Stimulated activated CD4-positive, alpha-beta T cell treated with anti-CD3 and anti-CD28 coated beads, TNF-alpha, amount 100 ng/mL, for 4 hours (primary cell): ENCODE measurements around the gene RDH16.

Source experiments
- DNase-seq, 3 experiments: peaks; one replicate each; pipeline ENCODE4 v3.0.0-alpha.2; 2020; ENCODE audit warnings: low read depth in 3 of 3

RDH16 gene, protein sequence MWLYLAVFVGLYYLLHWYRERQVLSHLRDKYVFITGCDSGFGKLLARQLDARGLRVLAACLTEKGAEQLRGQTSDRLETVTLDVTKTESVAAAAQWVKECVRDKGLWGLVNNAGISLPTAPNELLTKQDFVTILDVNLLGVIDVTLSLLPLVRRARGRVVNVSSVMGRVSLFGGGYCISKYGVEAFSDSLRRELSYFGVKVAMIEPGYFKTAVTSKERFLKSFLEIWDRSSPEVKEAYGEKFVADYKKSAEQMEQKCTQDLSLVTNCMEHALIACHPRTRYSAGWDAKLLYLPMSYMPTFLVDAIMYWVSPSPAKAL

DNA sequence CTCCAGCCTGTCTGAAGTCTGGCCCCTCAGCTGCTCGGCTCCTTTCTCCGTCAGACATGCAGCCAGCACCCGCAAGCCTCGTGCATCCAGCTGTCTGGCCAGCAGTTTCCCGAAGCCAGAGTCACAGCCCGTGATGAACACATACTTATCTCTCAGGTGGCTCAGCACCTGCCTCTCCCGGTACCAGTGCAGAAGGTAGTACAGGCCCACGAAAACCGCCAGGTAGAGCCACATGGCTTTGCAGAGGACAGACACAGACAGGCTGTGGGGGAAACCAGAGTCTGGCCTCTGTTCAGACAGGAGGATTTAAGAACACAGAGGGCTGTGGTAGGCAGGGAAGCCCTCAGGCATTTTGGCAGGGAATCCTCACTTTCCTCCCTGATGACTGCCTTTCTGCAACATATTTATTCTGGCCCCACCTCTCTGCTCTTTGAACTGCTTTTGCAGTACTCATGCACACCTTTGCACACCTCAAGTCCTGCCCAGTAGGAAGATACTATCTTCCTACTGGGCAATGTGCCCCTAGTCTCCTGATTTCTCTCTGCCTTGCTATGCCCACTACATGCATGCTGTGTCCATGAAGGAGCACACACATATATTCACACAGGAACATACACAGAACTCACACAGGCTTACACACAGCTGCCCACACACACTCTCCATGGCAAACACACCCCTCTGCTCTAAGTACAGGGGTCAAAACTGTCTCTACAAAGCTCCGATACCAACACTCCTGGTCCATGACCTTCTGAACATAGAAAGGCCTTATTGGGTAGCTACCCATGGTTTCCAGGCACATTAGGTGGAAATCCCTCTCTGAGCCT, at the start of gene RDH16:
TSS of gene RDH16 (minus strand) at position 380 of the 824 bp plus-strand sequence. CDS start at position 234, 146 bp downstream.
- DNase-seq: no peak

DNA sequence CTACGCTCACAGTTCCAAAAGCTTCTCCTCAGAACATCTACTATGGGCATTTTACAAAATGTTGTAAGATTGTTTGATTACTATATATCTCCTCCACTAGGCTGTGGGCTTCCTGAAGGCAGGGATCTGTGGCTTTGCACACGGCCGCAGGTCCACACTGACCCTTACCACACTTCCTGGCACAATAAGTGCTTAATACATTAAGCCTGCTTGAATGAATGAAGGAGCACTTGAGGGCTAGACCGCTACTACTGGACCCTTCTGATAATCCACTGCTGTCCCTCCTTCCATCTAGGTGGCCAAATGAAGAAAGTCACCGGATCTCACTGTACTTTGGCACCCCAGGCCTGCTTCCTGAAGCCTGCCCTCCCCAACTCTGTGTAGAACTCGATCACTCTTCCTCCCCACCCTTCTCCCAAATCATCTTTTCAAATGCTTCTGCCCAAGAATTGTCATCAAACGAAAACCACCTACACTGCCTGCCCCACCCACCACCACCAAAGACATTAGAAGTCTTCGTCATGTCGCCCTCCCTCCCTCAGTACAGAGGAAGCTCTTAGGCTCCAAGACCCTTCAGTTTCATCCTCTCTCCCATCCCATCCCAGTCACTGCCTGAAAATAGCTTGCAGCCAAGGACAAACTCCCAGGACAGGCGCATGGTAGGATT, 49.5 kb upstream of the RDH16 start:
- no peak for DNase-seq

DNA sequence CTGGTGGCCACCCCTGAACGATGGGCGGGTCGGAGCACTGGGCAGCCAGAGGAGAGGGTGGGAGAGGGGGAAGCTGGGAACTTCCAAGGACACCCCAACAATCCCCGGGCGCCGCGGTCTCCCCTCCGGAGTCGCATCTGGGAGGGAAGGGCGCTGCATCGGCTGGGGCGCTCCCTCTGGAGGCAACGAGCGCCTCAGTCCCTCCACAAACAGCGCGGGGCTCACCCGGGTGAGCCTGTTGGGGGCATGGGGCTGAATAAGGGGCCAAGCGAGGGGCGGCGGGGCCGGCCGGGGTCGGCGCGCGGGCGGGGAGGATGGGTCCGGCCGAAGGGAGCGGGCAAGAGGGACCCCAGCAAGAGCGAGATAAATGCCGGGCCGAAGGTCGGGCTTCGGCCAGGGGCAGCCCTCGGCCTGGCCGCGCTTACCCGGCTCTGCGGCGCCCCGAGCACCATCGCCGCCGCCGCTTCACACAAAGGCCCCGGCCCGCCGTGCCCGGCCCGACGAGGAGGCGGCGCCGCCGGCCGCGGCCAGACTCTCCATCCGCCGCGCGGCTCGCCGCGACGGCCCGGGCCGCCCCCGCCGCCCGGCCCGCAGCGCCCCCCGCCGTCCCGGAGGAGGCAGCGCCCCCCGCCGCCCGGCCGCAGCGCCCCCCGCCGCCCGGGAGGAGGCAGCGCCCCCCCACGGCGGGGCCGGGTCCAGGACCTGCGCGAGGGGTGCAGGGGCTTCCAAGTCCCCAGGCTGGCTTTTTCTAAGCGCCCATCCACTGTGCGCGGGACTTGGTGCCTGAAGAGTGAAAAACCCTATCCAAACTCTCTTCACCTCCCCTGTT, 48.8 kb upstream of the RDH16 start, which contains the start of gene ZBTB39:
TSS of gene ZBTB39 (minus strand) at position 567 of the 829 bp plus-strand sequence. CDS start 1,629 bp downstream, outside the sequence.
- DNase-seq: peak in 2 of 3 experiments; percentile 30 to 52

DNA sequence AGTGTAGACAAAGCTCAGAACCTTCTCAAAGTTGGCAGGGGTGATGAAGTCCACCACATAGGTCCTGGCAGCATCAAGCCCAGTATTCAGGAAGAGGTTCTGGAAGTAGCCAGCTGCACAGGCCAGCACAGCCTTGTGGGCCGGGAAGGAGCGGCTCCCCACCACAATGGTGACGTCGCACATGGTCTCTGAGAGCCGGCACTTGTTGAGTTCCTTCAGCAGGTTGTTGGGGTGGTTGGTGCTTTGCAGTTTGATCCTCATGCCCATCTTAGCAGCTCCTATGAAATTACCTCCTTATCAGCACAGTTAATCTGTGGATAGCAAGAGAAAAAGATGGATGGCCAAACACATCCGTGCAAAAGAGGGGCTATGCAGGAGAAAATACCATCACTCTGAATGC, 47.2 kb upstream of the RDH16 start:
- no peak for DNase-seq

DNA sequence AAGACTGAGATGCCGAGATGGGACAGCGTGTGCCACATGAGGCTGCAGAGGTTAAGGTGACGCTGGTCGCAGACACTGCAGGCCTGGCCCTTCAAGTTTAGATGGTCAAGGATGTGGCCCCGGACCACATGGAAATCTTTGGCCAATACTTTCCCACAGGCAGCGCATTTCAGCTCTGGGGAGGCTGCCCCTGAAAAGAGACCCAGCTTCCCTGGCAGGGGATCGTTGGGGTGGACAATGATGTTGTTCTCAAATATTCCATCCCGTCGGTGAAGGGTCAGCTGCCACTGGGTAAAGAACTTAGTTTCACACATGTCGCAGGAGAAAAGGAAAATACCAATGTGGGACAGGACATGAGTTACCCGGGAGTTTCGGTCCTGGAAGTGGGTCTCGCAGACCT, 46.0 kb upstream of the RDH16 start:
- DNase-seq: no peak

DNA sequence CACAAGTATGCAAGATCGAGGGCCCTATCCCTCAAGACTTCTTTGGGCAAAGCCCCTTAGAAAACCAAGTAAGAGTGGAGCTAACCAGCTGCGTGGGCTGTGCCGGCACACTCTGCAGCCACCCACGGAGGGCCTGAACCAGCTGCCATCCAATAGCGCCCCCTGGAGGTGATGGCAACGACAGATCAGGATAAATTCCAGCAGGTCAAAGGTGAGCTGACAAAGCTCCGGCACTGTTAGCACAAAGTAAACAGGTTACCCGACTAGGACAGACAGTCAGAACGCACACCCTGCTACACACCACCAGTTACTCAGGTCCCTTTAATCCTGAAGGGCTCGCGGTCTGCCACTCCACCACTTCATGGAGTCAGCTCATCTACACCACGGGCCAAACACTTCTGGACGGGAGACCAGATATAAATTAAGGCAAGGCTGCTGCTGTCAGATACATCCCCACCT, 44.1 kb upstream of the RDH16 start:
- DNase-seq: peak; percentile 51 to 77 (median 67)

DNA sequence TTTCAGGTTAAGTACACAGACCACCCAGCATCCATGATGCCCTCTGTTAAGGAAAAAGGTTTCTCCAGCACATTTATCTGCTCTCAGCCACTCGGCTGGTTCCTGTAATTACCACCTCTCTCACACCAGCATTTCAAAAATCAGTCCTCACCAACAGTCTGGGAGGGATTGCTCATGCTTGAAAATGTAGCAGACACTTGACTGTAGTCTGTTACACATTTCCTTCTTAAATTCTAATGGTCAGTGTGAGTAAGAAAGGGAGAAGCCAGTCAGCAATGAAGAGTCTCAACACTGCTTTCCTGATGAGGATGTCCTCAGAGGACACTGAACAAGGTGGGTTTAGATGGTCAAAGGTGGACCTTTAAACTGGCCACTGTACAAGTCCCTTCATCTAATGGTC, 43.0 kb upstream of the RDH16 start:
- DNase-seq: no peak

DNA sequence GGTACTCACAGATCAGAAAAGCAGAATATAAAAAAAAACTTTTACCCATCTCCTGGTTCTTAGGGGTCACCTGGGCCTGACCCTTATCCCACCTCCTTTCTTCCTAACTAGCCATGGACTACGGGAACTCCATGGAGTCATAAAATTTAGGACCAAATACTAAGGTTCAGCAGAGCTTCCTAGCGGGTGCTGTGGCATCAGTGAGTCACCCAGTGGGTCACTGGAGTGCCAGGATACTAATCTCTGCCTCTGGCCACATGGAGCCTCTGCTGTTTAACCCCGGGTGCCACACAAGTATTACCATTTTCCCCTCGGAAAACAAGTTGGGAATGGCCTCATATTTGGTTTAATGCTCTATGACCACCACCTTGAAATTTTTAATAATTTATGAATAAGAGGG, 42.0 kb upstream of the RDH16 start:
- no peak for DNase-seq

DNA sequence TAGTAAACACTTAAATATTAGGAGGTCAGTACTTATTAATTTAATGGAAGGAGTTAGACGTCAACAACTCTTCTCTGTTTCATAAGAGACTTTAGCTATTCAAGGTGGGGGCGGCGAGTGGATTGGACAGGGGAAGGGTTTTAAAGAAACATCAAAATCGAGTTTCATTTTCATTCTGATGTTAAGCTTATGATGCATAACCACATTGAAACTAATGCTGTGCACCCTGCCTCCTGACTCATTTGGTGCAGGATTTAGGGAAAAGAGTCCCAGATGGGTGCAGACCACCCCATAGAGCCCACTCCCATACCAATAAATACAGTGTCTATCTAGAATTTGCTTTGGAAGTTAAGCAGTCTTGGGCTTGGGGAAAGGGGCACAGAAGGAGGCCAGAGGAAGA, 41.6 kb upstream of the RDH16 start:
- no peak for DNase-seq

DNA sequence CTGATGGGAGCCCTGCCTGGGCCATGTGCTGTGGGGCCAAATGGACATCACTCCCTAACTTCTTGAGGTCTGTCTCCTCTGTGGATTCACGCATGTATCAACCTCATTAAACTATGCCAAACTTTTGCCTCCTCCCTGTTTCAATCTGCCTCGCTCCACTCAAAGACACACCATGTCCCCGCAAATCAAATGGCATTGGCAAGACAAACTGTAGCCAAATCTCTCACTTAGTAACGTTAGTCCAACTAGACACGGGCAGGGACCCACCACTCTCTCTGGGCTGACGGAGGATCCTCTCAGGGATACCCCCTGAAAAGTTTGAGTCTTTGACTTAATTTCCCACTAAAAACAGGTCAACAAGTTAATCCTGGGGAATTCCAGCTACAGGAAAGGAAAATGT, 40.9 kb upstream of the RDH16 start:
- DNase-seq: no peak

DNA sequence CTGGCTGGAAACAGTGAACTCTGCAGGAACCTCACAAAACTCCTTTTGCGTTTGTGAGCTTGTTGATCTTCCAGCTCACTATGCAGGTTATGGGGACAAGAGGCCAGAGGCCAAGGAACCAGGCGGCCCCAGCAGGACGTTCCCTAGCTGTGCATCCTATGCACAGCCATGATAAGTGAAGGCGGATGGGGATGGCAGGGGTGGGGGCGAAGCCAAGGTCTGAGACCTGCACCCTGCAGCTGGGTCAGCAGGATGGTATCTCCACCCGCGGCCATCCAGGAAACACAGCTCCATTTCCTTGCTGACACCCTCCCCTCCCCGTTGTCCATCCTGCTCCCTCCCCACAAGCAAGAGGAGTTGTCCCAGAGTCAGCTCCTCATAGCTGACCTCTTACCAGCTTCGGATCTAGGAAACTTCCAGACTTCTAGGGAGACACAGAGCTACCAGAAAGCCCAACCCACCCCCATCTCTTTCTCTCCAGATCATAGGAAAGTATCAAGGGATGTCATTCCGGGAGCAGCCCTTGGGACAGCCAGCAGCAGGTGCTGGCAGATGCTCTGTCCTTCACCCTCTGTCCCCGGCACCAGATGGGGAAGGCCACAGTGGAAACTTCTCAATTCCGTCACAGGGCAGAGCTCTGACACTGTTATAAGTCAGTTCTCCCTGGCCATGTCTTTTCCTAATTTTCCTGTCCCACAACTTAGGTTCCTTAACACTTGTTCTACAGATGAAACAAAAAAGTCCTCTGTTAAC, 39.6 kb upstream of the RDH16 start:
- no peak for DNase-seq

DNA sequence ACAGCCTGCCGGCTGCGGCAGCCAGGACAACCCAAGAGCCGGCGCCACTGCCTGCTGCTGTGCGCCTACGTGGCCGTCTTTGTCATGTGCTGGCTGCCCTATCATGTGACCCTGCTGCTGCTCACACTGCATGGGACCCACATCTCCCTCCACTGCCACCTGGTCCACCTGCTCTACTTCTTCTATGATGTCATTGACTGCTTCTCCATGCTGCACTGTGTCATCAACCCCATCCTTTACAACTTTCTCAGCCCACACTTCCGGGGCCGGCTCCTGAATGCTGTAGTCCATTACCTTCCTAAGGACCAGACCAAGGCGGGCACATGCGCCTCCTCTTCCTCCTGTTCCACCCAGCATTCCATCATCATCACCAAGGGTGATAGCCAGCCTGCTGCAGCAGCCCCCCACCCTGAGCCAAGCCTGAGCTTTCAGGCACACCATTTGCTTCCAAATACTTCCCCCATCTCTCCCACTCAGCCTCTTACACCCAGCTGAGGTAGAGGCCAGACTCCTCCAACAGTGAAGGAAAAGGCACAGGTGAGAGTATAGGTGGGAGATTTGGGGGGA, 38.6 kb upstream of the RDH16 start:
- DNase-seq: no peak

DNA sequence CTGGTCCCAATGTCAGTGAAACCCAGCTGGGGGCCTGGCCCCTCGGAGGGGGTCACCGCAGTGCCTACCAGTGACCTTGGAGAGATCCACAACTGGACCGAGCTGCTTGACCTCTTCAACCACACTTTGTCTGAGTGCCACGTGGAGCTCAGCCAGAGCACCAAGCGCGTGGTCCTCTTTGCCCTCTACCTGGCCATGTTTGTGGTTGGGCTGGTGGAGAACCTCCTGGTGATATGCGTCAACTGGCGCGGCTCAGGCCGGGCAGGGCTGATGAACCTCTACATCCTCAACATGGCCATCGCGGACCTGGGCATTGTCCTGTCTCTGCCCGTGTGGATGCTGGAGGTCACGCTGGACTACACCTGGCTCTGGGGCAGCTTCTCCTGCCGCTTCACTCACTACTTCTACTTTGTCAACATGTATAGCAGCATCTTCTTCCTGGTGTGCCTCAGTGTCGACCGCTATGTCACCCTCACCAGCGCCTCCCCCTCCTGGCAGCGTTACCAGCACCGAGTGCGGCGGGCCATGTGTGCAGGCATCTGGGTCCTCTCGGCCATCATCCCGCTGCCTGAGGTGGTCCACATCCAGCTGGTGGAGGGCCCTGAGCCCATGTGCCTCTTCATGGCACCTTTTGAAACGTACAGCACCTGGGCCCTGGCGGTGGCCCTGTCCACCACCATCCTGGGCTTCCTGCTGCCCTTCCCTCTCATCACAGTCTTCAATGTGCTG, 38.0 kb upstream of the RDH16 start:
- DNase-seq: no peak

DNA sequence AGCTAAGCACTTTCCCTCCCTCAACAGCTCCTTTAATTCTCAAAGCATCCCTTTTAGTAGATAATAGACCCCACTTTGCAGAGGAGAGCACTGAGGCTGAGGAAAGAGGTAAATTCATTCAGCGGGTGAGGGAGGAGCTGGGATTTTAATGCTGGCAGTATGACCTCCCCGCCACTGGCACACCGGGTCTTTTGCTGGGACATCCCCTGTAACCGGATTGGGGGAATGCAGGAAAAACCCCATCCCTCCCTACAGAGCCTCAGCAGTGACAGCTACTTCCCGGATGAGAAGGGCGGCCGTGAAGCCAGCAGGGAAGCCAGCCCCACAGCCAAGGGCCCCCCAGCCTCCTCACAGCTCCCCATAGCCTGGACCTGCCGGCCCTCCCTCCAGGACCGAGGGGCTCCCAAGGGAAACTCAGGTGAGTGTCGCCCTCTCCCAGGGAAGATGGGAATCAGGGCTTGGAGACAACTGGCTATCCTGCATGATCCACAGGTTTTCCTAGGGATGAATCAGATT, 36.9 kb upstream of the RDH16 start:
- DNase-seq: no peak

DNA sequence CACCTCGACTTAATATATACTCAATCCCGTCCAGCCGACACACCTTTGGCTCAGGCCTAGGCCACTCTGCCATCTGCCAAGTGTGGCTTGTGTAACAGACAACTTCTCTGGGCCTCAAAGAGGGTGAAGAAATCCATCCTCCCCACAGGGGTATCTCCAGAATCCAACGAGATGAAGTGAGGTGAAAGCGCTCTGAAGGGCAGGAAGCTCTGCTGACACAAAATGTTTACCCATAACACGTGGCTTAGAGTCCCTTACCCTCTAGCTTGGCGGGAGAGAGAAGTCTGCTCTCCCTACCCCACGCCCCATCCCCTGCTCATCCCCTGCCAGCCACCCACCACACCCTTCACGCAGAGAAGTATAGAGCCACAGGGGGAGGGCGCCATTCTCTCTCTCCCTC, 35.9 kb upstream of the RDH16 start:
- no peak for DNase-seq

DNA sequence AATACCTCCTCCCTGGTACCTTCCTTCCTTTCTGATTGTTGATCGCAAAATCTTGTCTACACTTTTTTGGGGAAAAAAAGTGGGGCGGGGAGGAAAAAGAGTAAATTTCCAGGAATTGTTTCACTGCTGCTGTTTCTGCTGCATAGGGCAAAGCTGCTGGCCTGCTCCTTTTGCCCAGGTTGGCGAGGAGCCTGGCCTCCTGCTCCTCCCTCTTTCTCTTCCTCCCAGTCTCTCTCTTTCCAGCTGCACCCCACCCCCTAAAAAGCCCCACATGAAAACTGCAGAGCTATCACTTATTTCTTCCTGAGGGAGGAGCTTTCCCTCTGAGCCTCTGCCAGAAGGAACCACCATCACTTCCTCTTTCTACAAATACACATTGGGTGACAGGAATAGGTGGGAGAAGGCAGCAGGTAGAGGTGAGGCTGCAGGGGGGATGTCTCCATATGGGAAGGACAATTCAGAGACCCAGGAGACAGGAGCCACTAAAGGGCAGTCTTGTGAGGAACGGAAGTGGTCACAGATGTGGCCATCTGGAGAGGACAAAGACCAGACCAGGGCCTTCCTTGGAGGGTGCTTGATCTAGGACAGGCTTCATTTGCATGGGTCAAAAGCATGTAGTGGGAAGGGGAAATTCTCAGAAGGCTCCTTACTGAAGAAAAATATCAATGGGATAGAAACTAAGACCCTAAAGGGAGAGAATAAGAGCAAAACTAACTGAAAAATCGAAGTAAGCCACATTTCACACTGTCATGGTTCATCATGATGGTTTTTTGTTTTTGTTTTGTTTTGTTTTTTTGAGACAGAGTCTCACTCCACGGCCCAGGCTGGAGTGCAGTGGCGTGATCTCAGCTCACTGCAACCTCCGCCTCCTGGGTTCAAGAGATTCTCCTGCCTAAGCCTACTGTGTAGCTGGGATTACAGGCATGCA, 34.2 kb upstream of the RDH16 start:
- no peak for DNase-seq

DNA sequence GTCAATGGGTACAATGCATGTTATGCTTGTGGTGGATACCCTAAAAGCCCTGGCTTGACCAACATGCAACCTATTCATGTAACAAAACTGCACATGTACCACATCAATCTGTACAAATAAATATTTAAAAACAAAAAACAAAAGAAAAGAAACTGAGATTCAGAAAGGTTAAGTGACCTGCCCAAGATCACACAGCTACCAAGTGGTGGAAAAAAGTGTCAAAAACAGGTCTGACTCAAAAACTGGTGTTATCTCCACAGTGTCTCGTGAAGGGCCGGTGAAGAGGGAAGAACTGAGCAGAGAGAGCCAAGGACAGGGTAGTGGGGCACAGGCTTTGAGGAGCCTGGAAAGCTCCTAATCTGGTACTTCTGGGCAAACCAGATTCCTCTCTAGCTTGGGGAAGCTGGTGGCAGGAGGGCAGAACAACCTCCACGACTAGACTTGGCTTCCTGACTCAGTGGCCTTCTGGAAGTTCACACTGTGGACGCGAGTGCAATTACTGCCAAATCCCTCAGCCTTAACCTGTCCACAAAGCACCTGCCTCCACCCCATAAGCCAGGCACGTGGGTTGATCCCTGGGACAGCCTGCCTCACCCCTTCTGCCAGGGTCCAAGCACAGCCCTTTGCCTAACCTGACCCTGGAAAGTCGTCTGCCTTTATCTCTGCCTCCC, 33.4 kb upstream of the RDH16 start:
- DNase-seq: no peak
